Measurements from ENCODE around the gene CTTNBP2NL. TPM values are rescaled to one million over a fixed set of nuclear protein-coding genes. Genes with fewer than 3 reads are reported as not detected.

CTTNBP2NL gene, protein sequence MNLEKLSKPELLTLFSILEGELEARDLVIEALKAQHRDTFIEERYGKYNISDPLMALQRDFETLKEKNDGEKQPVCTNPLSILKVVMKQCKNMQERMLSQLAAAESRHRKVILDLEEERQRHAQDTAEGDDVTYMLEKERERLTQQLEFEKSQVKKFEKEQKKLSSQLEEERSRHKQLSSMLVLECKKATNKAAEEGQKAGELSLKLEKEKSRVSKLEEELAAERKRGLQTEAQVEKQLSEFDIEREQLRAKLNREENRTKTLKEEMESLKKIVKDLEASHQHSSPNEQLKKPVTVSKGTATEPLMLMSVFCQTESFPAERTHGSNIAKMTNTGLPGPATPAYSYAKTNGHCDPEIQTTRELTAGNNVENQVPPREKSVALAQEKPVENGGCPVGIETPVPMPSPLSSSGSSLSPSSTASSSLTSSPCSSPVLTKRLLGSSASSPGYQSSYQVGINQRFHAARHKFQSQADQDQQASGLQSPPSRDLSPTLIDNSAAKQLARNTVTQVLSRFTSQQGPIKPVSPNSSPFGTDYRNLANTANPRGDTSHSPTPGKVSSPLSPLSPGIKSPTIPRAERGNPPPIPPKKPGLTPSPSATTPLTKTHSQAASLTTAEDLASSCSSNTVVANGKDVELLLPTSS
- total RNA-seq: 1 to 10 TPM in 2 of 3 donors, under 1 TPM in 1; 0.81 to 1.2 (median 1.1) TPM

DNA sequence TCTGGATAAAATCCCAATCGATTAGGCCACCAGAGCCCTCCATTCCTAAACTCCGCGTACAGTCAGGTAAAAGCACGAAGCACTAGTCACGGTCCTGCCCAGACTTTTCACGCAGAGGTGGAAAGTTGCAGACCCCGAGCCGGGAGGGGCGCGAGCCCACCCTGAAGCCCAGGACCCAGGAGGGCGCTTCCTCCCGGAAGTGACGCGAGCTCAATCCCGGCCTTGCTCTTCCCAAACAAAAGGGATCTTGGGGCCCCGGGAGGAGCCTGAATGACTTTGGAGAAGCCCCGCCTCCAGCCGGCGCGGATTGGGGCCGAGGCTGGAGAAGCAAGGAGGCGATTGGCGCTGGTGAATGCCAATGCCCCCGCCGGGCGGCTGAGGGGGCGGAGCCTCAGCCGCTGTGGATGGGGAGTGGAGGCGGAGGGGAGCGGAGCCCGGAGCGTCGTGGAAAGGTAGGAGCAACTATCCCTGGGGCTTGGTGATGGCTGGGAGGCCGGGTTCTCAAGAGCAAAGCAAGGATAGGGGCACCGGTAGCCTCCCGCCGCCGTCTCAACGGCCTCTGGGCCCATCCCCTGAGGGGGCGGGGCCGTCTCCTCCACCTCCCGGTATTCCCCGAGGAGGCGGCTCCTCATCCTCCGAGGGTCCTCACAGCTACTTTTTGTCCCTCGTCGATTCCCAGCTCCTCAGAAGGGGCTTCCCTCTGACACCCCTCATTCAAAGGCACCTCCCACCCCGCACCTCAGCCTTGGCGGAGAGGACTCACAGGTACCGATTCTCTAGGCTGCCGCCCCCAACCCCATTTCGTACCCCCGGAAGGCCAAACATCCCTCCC lies at the start of gene CTTNBP2NL:
CTTNBP2NL (plus strand) TSS at position 394 of the 832 bp plus-strand sequence. CDS start 19,952 bp downstream, outside the sequence.
- no peaks in the 10 kb centered on the region for H3K9me3 Mint-ChIP-seq
- peak within 1 kb of the TSS; percentile 84 for H3K4me3 Mint-ChIP-seq
- H3K4me1 Mint-ChIP-seq (ENCODE audit: low read depth): peaks cover 24% of the 10 kb centered on the region
- ATAC-seq (peak; percentile 98 to 99), DNase-seq (peak; percentile 70)
- peaks cover 18% of the 10 kb centered on the region for H3K27me3 Mint-ChIP-seq (ENCODE audit: low read depth)
- H3K36me3 Mint-ChIP-seq (ENCODE audit: insufficient read depth): no peaks in the 10 kb centered on the region

DNA sequence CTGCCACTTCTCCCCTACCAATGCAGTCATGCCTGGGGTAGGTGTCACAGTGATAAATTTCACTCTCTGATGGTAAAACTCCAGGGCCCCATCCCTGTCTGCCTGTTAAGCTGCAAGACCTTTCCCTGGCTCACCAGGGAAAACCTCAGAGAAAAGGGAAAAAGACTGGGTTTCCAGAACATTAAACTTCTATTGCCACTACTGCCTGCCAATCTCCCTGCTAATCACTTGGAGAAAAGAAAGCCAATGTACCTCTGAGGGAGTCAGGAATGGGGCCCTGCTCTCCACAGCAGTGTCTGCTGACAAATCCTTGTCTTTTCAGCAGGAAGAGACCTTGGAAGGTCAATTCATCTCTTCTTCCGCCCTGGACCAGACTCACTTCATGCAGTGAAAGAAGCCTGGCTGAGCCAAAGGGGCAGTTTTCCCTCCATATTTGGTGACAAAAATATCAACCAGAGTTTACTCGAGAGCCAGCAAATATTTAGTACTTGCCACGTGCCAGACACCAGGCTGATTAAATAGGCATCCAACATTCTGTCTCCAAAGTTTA lies 49.1 kb upstream of the CTTNBP2NL start:
- DNase-seq: no peak
- H3K27me3 Mint-ChIP-seq (ENCODE audit: low read depth): no peaks in the 10 kb centered on the region
- H3K36me3 Mint-ChIP-seq (ENCODE audit: insufficient read depth): no peaks in the 10 kb centered on the region
- peaks cover 16% of the 10 kb centered on the region for H3K9me3 Mint-ChIP-seq
- H3K4me1 Mint-ChIP-seq (ENCODE audit: low read depth): peaks cover 14% of the 10 kb centered on the region
- no peak for ATAC-seq
- H3K4me3 Mint-ChIP-seq: no peak overlapping the region

DNA sequence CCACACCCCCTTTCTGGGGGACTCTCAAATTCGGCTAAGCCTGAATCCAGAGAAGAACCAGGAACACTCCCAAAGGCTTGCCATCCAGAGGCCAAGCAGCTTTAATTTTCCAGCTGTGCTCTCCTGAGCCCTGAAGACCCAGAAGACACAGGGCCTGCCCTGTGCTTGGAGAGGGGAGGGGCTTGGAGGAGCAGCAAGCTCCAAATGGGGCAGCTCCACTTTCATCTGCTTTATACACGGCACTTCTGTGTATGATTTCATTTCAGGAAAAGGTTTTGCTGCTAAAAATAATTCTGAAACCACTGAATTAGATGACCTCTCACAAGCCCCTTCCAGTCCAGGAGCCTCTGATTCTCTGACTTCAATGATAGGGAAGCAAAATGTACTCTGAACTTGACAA lies 39.2 kb upstream of the CTTNBP2NL start:
- no peak for DNase-seq
- H3K4me3 Mint-ChIP-seq: no peak overlapping the region
- H3K4me1 Mint-ChIP-seq (ENCODE audit: low read depth): no peaks in the 10 kb centered on the region
- no peak for ATAC-seq
- peaks cover 12% of the 10 kb centered on the region for H3K27me3 Mint-ChIP-seq (ENCODE audit: low read depth)
- H3K9me3 Mint-ChIP-seq: no peaks in the 10 kb centered on the region
- H3K36me3 Mint-ChIP-seq (ENCODE audit: insufficient read depth): no peaks in the 10 kb centered on the region

DNA sequence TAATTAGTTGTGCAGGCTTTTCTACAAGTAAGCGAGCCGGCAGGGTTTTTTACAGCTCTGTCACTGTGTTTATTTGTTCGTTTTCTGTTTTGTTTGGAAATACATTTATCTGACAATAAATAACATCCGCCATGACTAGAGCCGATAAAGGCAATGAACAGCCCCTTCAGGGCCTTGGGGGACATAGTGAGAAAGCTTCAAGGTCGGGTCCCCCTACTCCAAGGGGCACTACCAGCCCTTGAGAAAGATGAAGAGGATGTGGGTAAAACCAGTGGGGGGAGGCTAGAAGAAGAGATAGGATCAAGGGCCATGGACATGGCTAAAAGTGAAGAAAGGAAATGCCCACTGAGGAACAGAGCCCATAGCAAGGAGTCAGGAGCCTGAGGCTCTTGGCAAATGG lies 38.5 kb upstream of the CTTNBP2NL start:
- H3K4me1 Mint-ChIP-seq (ENCODE audit: low read depth): no peaks in the 10 kb centered on the region
- H3K27me3 Mint-ChIP-seq (ENCODE audit: low read depth): peaks cover 16% of the 10 kb centered on the region
- no peaks in the 10 kb centered on the region for H3K36me3 Mint-ChIP-seq (ENCODE audit: insufficient read depth)
- DNase-seq (no peak), ATAC-seq (no peak)
- H3K4me3 Mint-ChIP-seq: no peak overlapping the region
- no peaks in the 10 kb centered on the region for H3K9me3 Mint-ChIP-seq

DNA sequence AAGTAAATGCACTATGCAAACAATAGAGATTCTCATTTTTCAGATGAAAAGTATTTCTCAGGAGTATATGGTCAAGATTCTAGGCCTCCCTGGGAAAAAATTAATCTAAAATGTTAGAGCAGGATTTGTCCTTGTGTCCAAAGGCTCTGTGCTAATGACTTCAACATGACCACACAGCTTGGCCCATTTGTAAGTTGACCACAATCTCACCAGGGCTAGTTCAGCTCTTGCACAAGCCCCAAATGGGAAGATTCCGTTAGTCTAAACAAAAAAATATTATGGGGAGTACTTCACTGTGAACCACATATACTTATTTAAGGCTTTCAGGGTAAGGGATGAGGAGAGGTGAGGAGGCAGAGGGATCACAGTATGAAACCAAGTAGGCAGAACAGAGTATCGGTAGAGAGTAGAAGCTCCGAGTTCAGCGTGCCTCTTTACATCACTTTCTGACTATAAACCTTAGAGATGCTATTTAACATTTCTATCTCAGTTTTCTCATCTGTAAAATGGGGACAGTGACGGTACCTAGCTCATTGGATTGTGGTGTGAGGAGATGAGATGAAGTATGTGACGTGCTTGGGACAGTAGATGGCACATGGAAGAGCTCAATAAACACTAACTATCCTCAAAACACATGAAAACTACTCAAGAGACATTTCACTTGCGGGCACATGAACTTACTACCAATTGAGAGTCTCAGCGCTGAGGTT lies 37.8 kb upstream of the CTTNBP2NL start:
- Mint-ChIP-seq H3K36me3 (ENCODE audit: insufficient read depth) (no peaks in the 10 kb centered on the region), H3K4me3 (no peak overlapping the region), H3K9me3 (no peaks in the 10 kb centered on the region), H3K4me1 (ENCODE audit: low read depth) (no peaks in the 10 kb centered on the region), H3K27me3 (ENCODE audit: low read depth) (peaks cover 16% of the 10 kb centered on the region)
- DNase-seq: no peak
- no peak for ATAC-seq

DNA sequence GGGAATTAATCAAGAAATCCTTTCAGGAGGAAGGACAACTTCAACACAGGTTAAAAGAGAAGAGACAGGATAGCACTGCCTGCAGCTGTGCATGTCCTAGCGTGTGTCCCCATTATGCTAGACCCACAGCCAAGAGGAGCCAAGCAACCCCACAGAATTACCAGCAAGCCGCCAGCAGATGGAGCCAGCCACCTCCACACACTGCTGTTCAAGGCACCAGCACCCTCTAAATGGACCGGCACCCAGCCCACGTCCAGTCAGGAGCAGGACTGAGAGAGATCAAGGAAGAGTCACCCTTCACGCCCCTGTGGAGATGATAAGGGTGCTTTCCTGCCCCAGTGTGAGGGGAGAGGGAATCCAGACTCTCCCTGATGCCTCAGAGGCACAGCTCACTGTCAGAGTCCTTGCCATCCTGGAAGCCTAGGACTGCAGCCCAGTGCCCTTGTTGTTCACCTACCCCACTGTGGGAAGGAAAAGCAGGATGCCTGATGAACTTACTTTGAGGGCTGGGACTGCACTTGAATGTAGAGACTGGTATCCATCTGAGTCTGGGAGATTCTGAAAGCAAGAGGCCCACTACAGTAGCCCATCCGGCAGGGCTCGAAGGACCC lies 37.1 kb upstream of the CTTNBP2NL start:
- ATAC-seq (peak; percentile 54 to 55), DNase-seq (peak; percentile 27)
- H3K4me1 Mint-ChIP-seq (ENCODE audit: low read depth): no peaks in the 10 kb centered on the region
- no peak overlapping the region for H3K4me3 Mint-ChIP-seq
- H3K36me3 Mint-ChIP-seq (ENCODE audit: insufficient read depth): no peaks in the 10 kb centered on the region
- peaks cover 18% of the 10 kb centered on the region for H3K27me3 Mint-ChIP-seq (ENCODE audit: low read depth)
- H3K9me3 Mint-ChIP-seq: no peaks in the 10 kb centered on the region

DNA sequence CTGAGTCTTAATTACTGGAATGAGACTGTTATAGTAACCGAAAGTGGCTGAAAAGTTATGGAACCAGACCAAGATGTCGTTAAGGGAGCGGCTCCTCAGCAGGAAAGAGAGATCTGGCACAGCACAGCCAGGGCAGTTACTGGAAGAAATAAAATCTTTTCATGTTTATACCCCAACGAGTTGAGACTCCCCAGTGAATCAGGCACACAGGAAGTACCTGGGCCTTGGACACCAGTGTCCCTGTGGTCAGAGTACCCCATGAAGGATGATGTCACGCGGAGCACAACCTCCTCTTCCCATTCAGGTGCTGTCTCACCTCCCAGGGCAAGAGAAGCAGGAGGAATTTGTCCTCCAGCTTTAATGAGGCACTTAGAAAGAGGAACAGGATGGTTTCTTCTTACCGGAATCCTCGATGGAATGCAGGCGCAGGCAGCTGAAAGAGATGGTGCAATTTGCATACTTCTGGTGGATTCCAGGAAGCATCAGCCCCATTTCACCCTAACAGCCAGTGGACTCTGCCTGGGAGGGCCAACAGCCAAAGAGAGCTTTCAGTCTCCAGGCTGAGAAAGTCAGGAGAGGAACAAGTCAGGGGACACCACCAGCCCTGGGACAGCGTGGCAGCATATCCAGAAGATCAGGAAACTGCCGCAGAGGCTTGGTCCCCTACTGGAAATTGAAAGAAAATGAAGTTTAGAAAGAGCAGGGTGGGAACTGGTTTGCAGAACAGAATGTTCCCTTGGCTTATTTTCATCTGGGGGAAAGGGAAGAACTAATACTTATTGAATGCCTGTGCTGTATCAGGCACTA lies 35.9 kb upstream of the CTTNBP2NL start:
- Mint-ChIP-seq H3K4me1 (ENCODE audit: low read depth) (no peaks in the 10 kb centered on the region), H3K4me3 (no peak overlapping the region), H3K36me3 (ENCODE audit: insufficient read depth) (no peaks in the 10 kb centered on the region), H3K27me3 (ENCODE audit: low read depth) (peaks cover 21% of the 10 kb centered on the region), H3K9me3 (no peaks in the 10 kb centered on the region)
- DNase-seq: no peak
- no peak for ATAC-seq

DNA sequence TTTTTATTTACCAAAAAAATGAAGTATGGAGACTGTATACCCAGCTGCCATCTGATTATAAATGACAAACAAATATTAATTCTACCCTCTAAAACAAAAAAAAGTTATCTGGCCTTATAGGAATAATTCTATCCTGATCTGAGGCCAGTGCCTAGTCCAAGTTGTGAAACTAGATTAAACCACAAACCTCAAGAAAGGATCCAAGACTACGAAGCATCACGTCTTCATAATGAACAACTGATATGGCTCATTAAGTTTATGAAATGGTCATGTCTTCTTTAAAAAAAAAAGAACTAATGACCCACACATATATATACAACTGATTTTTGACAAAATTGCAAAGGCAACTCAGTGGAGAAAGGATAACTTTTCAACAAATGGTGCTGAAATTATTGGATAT lies 32.4 kb upstream of the CTTNBP2NL start:
- DNase-seq (no peak), ATAC-seq (no peak)
- peaks cover 24% of the 10 kb centered on the region for H3K27me3 Mint-ChIP-seq (ENCODE audit: low read depth)
- no peak overlapping the region for H3K4me3 Mint-ChIP-seq
- no peaks in the 10 kb centered on the region for H3K4me1 Mint-ChIP-seq (ENCODE audit: low read depth)
- no peaks in the 10 kb centered on the region for H3K36me3 Mint-ChIP-seq (ENCODE audit: insufficient read depth)
- no peaks in the 10 kb centered on the region for H3K9me3 Mint-ChIP-seq

DNA sequence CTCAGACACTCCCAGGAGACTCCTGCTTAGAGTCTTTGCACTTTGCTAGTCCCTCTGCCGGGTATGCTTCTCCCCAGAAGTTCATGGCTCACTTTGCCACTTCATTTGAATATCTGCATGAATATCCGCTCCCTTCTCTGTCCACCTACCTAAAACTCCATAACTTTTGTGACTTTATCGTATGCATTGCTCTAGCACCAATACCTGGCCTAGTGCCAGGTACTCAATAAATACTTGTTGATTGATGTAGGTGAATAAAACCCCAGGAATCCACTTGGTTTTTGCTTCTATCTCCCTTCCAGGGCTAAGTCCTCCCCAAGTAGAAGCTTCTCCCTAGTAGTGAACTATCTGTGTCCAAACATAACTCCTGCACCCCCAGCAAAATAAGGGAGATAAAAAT lies 27.8 kb upstream of the CTTNBP2NL start:
- H3K4me1 Mint-ChIP-seq (ENCODE audit: low read depth): peaks cover 2% of the 10 kb centered on the region
- ATAC-seq (no peak), DNase-seq (no peak)
- H3K4me3 Mint-ChIP-seq: no peak overlapping the region
- no peaks in the 10 kb centered on the region for H3K36me3 Mint-ChIP-seq (ENCODE audit: insufficient read depth)
- peaks cover 36% of the 10 kb centered on the region for H3K27me3 Mint-ChIP-seq (ENCODE audit: low read depth)
- no peaks in the 10 kb centered on the region for H3K9me3 Mint-ChIP-seq

DNA sequence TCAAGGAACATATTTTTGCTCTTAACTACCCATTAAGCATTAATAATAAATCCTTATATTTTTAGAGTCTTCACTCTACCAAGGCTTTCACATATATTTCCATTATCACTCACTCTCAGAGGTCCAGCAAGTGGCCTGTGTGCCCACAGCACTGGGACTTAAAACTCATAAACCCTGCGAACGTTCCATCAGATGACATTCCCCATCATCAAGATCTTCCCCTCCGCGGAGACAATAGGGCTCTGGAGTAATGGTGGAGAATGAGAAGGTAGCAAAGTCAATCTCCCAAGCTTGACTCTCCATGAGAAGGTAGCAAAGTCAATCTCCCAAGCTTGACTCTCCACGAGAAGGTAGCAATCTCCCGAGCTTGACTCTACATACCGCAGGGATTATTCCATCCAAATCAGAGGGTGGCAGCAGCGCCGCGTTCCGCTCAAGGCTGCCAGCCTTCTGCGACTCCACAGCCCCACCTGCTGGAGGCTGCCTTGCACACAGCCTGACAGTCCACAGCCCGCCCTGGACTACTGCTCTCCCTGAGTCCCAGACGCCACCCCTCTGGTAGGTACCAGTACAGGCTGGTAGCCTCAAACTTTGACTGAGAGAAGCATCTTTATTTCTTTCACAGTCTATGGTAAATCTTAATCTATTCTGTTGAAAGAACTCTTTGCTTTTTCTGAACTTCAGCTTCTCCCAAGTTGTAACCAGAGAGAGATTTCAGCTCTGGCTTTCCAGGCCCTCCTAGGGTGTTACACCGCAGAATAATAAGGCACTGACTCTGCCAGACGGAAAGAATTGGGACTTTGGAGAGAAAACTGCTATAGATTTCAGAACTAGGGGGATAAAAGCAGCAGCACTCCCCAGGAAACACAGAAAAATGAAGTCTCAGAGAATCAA lies 26.4 kb upstream of the CTTNBP2NL start:
- DNase-seq (peak; percentile 80), ATAC-seq (peak; percentile 99 to 100)
- no peaks in the 10 kb centered on the region for H3K36me3 Mint-ChIP-seq (ENCODE audit: insufficient read depth)
- H3K27me3 Mint-ChIP-seq (ENCODE audit: low read depth): peaks cover 34% of the 10 kb centered on the region
- no peaks in the 10 kb centered on the region for H3K9me3 Mint-ChIP-seq
- peaks cover 2% of the 10 kb centered on the region for H3K4me1 Mint-ChIP-seq (ENCODE audit: low read depth)
- no peak overlapping the region for H3K4me3 Mint-ChIP-seq

DNA sequence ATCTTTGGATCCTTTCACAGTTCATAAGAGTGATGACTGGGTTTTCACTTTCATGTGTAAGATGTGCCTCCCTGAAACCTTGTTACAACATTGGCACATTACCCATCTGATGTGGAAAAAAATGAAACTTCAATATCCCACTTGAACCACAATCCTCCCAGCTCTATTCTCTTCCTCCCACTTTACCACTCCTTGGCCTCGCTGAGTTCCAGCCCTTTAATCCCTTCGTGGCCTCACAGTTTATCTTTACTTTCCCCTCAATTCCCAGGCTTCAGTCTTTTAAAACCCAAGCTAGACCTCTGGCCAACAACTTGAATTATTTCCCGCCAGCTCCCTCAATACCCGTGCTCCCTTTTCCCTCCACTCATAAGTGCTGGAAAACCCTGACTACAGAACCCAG lies 25.0 kb upstream of the CTTNBP2NL start:
- H3K27me3 Mint-ChIP-seq (ENCODE audit: low read depth): peaks cover 30% of the 10 kb centered on the region
- no peaks in the 10 kb centered on the region for H3K9me3 Mint-ChIP-seq
- DNase-seq (no peak), ATAC-seq (no peak)
- H3K4me1 Mint-ChIP-seq (ENCODE audit: low read depth): peaks cover 2% of the 10 kb centered on the region
- H3K36me3 Mint-ChIP-seq (ENCODE audit: insufficient read depth): no peaks in the 10 kb centered on the region
- H3K4me3 Mint-ChIP-seq: no peak overlapping the region

DNA sequence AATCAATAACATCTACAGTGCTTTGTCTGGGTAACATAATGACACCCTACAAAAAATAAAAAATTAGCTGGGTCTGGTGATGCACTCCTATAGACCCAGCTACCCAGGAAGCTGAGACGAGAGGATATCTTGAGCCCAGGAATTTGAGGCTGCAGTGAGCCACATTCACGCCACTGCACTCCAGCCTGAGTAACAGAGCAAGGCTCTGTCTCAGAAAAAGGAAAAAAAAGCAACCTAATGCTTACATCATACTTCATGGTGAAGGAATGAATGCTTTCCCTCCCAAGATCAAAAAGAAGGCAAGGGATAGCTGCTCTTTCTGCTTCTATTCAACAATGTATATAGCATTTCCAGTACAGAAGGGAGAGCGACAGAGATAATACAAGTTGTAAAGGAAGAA lies 24.2 kb upstream of the CTTNBP2NL start:
- H3K9me3 Mint-ChIP-seq: no peaks in the 10 kb centered on the region
- no peak for DNase-seq
- H3K4me3 Mint-ChIP-seq: no peak overlapping the region

More for the DNA sequence above, 24.2 kb upstream of the CTTNBP2NL start:
- Mint-ChIP-seq H3K4me1 (ENCODE audit: low read depth) (peaks cover 2% of the 10 kb centered on the region), H3K36me3 (ENCODE audit: insufficient read depth) (no peaks in the 10 kb centered on the region), H3K27me3 (ENCODE audit: low read depth) (peaks cover 30% of the 10 kb centered on the region)
- ATAC-seq: no peak
